Transverse colon (tissue), 4 donors: Measurements from ENCODE around the gene PTPRN2. TPM values are rescaled to one million over a fixed set of nuclear protein-coding genes. Genes with fewer than 3 reads are reported as not detected.

Source experiments
- DNase-seq: peaks from one replicate; pipeline ENCODE4 v3.0.0-alpha.2; 2019
- H3K27ac ChIP-seq, 4 donors: fragments of 200-600 bp; sonication (generic); 2 replicates each; pipeline ENCODE4 v1.5.1; 2016 to 2018; ENCODE audit warnings: inconsistent platforms in 4 of 4
- H3K27me3 ChIP-seq: fragments of 200-600 bp; sonication (generic); 2 replicates; pipeline ENCODE4 v1.5.1; 2017; ENCODE audit warnings: inconsistent platforms
- H3K36me3 ChIP-seq, 4 donors: fragments of 200-600 bp; sonication (generic); 2 replicates each; pipeline ENCODE4 v1.5.1; 2017 to 2019; ENCODE audit warnings: inconsistent platforms in 4 of 4
- H3K4me1 ChIP-seq, 4 donors: fragments of 200-600 bp; sonication (generic); 2 replicates each; pipeline ENCODE4 v1.5.1; 2017 to 2020; ENCODE audit warnings: inconsistent platforms in 4 of 4
- H3K4me3 ChIP-seq, 4 donors: fragments of 200-600 bp; sonication (generic); 1 replicate in 1 of 4; 2 replicates in 3 of 4; pipeline versions ENCODE4 v1.5.1 to v1.6.1; 2017 to 2019; ENCODE audit warnings: inconsistent platforms in 4 of 4
- H3K9me3 ChIP-seq, 2 donors: fragments of 200-600 bp; sonication (generic); 2 replicates each; pipeline ENCODE4 v1.5.1; 2017 to 2019; ENCODE audit warnings: inconsistent platforms in 2 of 2
- EP300 ChIP-seq: sonication (generic); formaldehyde crosslinking; IDR thresholded peaks from one replicate; pipeline ENCODE4 v1.6.1; 2017; ENCODE audit warnings: antibody characterized with exemption, low read depth
- POLR2A ChIP-seq: fragments of 450-650 bp; IDR thresholded peaks from one replicate; pipeline ENCODE4 v1.6.1; 2016; ENCODE audit warnings: antibody characterized with exemption, mild to moderate bottlenecking, moderate library complexity
- POLR2AphosphoS5 ChIP-seq, 3 donors: sonication (generic); formaldehyde crosslinking; IDR thresholded peaks; one replicate each; pipeline ENCODE4 v1.6.1; 2016; ENCODE audit warnings: antibody characterized with exemption in 3 of 3
- WGBS, 2 donors: methylation state at CpG; one replicate each; pipeline ENCODE4 v1.1.5; 2018; ENCODE audit warnings: low coverage in 1 of 2; 5-methylcytosine and 5-hydroxymethylcytosine counted together
- in situ Hi-C, 4 donors: fragments of 200-750 bp; cut with MboI; loops; one replicate each; pipeline versions ENCODE4 v1.15.0 to v1.15.1; 2017; ENCODE audit warnings: low sequenced_read_pairs in 3 of 4, low pct_ligation_motif_present in 1 of 4, low pct_unique_long_range_greater_than_20kb in 1 of 4
- intact Hi-C: fragments of 100-400 bp; cut with DNase I; formaldehyde crosslinking; loops from one replicate; pipeline ENCODE4 v1.15.1; 2023; ENCODE audit warnings: low total_unique reads
- total RNA-seq, 4 donors: library from RNA; depleted of rRNA; stranded (reverse); fragments of >200 nt; gene quantifications; one replicate each; pipeline ENCODE4 v1.1.0, GENCODE V29; 2016
- TF ChIP-seq, protein P1 (sequence below), 5 experiments: fragments of 200-600 bp in 3 of 5; fragments of 450-650 bp in 2 of 5; sonication (generic) in 3 of 5; IDR thresholded peaks; 1 replicate in 2 of 5; 2 replicates in 3 of 5; pipeline ENCODE4 v1.5.1; 2016 to 2017; ENCODE audit warnings: antibody characterized with exemption in 5 of 5, inconsistent platforms in 3 of 5, mild to moderate bottlenecking in 2 of 5, moderate library complexity in 1 of 5

Gene PTPRN2
- total RNA-seq, 4 donors from 2014 or later = 15.4 to 31.1 (median 21.8) TPM

DNA sequence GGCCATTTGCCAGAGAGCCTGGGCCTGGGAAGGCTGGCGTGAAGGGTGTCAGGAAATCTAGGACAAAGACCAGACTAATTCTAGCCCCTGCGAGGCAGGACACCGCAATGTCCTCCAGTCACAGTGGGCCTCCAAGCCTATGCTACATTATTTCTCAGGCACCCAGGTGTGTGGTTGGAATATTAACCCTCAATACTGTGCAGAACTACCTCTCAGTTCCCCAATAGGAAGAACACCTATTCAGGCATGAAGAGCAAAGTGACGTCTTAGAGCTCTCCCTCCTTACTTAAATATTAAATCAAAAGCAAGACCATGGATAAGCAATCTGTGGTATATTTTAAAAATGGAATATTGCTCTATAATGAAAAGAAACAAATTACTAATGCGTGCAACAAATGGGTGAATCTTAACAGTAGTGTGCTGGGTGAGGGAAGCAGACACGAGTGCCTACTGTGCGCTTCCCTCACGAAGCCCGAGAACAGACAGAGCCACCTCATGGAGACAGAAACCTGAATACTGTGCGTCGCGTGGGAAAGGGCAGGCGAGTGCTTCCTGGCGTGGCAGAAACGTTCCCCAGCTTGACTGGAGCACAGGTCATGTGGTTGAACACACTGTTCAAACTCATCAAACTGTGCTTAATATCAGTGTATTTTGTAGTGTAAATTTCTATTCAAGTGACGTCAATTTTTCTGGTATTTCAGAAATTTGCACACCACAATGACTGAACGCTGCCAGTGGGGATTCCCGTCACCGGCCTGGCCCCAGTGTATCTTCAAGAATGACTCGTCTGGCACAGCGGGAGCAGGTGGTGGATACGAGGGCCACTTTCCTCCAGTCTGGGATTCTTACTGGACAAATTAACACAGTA lies 15.5 kb upstream of the PTPRN2 start:
- in situ Hi-C loops = no loop called here
- TF ChIP-seq POLR2A (no peak), POLR2AphosphoS5 (IDR thresholded peaks at IDR 0.05) (no peak), EP300 (no peak)
- TF ChIP-seq, protein P1, sequence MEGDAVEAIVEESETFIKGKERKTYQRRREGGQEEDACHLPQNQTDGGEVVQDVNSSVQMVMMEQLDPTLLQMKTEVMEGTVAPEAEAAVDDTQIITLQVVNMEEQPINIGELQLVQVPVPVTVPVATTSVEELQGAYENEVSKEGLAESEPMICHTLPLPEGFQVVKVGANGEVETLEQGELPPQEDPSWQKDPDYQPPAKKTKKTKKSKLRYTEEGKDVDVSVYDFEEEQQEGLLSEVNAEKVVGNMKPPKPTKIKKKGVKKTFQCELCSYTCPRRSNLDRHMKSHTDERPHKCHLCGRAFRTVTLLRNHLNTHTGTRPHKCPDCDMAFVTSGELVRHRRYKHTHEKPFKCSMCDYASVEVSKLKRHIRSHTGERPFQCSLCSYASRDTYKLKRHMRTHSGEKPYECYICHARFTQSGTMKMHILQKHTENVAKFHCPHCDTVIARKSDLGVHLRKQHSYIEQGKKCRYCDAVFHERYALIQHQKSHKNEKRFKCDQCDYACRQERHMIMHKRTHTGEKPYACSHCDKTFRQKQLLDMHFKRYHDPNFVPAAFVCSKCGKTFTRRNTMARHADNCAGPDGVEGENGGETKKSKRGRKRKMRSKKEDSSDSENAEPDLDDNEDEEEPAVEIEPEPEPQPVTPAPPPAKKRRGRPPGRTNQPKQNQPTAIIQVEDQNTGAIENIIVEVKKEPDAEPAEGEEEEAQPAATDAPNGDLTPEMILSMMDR (IDR thresholded peaks at IDR 0.05) = no peak
- no peak overlapping the region for H3K27ac ChIP-seq
- H3K4me3 ChIP-seq = no peak overlapping the region
- no peak for DNase-seq
- 79 to 87% methylated on average over 6 to 22 of the region's 22 CpGs for WGBS, 2 donors
- intact Hi-C loops = no loop called here
- no peaks in the 10 kb centered on the region for H3K9me3 ChIP-seq
- H3K4me1 ChIP-seq = no peaks in the 10 kb centered on the region
- no peaks in the 10 kb centered on the region for H3K36me3 ChIP-seq
- H3K27me3 ChIP-seq = no peaks in the 10 kb centered on the region

DNA sequence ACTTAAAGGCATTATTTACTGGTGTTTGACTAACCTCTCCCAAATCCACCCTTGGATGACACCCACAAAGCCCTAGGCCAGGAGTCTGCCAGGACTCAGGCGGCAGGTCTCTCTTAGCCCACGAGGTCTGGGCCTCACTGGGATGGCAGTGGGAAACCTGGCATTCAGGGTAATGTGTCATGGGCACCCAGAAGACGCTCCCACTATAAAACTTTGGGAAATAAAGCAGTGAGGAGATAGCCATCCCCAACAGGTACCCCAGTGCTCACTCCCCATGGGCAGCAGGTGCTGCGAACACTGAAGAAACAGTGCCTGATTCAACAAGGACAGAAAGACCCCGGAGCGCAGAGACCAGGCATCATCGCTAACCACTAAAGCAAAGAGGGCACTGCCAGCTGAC lies 14.4 kb upstream of the PTPRN2 start:
- TF ChIP-seq, protein P1 (IDR thresholded peaks at IDR 0.05) = no peak
- TF ChIP-seq POLR2AphosphoS5 (IDR thresholded peaks at IDR 0.05) (no peak), POLR2A (no peak)
- Histone ChIP-seq H3K9me3 (no peaks in the 10 kb centered on the region), H3K27me3 (no peaks in the 10 kb centered on the region), H3K4me1 (no peaks in the 10 kb centered on the region), H3K36me3 (no peaks in the 10 kb centered on the region), H3K27ac (no peak overlapping the region), H3K4me3 (no peak overlapping the region)
- DNase-seq = no peak
- in situ Hi-C loops (no loop called here), intact Hi-C loops (no loop called here)
- WGBS, 2 donors = 96 to 100% methylated on average over 2 to 7 of the region's 7 CpGs

DNA sequence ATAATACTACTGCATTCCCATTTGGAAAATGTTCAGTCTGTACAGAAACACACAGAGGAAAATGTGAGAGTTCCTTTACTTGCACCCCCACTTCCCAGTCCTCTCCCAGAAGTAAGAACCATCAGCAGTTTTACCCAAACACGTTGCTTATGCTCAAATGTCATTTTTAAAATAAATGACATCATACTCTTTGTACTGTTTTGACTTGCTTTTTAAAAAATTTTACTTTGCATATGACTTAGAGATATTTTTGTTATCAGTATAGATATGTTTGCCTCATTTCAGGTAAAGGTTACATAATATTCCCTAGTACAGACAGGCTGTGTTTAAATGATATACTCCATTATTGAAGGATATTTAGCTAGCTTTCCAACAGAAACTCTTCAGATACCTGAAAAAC lies 13.5 kb upstream of the PTPRN2 start:
- 57 to 78% methylated on average over 1 of the region's 1 CpG for WGBS, 2 donors
- Histone ChIP-seq H3K9me3 (no peaks in the 10 kb centered on the region), H3K27me3 (no peaks in the 10 kb centered on the region), H3K4me3 (no peak overlapping the region), H3K4me1 (no peaks in the 10 kb centered on the region), H3K36me3 (no peaks in the 10 kb centered on the region), H3K27ac (no peak overlapping the region)
- intact Hi-C loops (no loop called here), in situ Hi-C loops (no loop called here)
- no peak for DNase-seq
- TF ChIP-seq POLR2AphosphoS5 (IDR thresholded peaks at IDR 0.05) = no peak
- TF ChIP-seq, protein P1 (IDR thresholded peaks at IDR 0.05) = no peak
- TF ChIP-seq EP300 = no peak
- TF ChIP-seq POLR2A = no peak

- 98% methylated on average over 4 of the region's 4 CpGs; no CpG with 5 or more reads in 1 of the 2 donors for WGBS, 2 donors
Observed at GRCh38 chr7:158596745-158597144, 9.1 kb upstream of the PTPRN2 start.

More at GRCh38 chr7:158596745-158597144, 9.1 kb upstream of the PTPRN2 start:
- Histone ChIP-seq H3K4me3 (no peak overlapping the region), H3K4me1 (no peaks in the 10 kb centered on the region), H3K9me3 (no peaks in the 10 kb centered on the region), H3K27ac (no peak overlapping the region), H3K36me3 (no peaks in the 10 kb centered on the region), H3K27me3 (no peaks in the 10 kb centered on the region)
- in situ Hi-C loops (no loop called here), intact Hi-C loops (no loop called here)
- no peak for TF ChIP-seq POLR2AphosphoS5 (IDR thresholded peaks at IDR 0.05)
- TF ChIP-seq, protein P1 (IDR thresholded peaks at IDR 0.05) = no peak
- TF ChIP-seq POLR2A = no peak
- TF ChIP-seq EP300 = no peak
- no peak for DNase-seq
